Neural crest cell (in vitro differentiated cells): ENCODE measurements around the gene THTPA. TPM values are rescaled to one million over a fixed set of nuclear protein-coding genes. Genes with fewer than 3 reads are reported as not detected.
"Not testable (repeated sequence)": the region's sequence is repeated elsewhere in the genome, so short reads cannot be mapped to it uniquely, and the experiment has no call there.

Experiments
- DNase-seq: peaks from one replicate; pipeline ENCODE4 v3.0.0; 2021; ENCODE audit warnings: low read depth, mixed read lengths, low spot score
- H3K27ac Mint-ChIP-seq: one replicate; pipeline ENCODE4 v1.8.0; 2021; ENCODE audit warnings: mild to moderate bottlenecking, mixed read lengths; ENCODE audit not compliant: unreplicated experiment
- H3K27me3 Mint-ChIP-seq: 2 replicates; pipeline ENCODE4 v1.8.0; 2021; ENCODE audit warnings: low read depth, mild to moderate bottlenecking, mixed read lengths
- H3K36me3 Mint-ChIP-seq: 2 replicates; pipeline ENCODE4 v1.8.0; 2021; ENCODE audit warnings: low read depth, mild to moderate bottlenecking, mixed read lengths
- H3K4me1 Mint-ChIP-seq: 2 replicates; pipeline ENCODE4 v1.8.0; 2021; ENCODE audit warnings: mixed read lengths
- H3K4me3 Mint-ChIP-seq: one replicate; pipeline ENCODE4 v1.8.0; 2021; ENCODE audit warnings: mild to moderate bottlenecking, mixed read lengths
- H3K9me3 Mint-ChIP-seq: 2 replicates; pipeline ENCODE4 v1.8.0; 2021; ENCODE audit warnings: mixed read lengths
- total RNA-seq: library from RNA; stranded (reverse); gene quantifications from 2 replicates; pipeline ENCODE4 v1.2.1, GENCODE V29; 2021
- TF ChIP-seq, protein P1 (sequence below): fragments of 200-600 bp; sonication (generic); conservative IDR thresholded peaks from 2 replicates; pipeline ENCODE4 v1.5.0; 2021; ENCODE audit warnings: antibody characterized with exemption, mild to moderate bottlenecking

Gene THTPA
- total RNA-seq, 1 donor from 2014 or later = 19.4 TPM

DNA sequence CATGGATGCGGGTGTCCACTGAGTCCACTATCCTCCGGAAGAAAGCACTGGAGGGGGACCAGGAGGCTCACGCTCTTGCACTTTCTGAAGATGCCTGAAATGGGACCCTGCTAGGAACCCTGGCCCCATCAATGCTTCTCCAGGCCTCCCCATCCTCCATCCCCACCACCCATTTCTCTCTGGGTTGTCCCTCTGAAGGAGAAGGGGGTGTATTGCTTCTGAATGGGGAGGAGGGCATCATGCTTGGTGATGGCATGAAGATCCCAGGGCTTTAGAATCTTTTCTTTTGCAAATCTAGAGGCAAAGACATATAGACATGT, 23.2 kb downstream of the THTPA start:
- H3K9me3 Mint-ChIP-seq = no peaks in the 10 kb centered on the region
- H3K27ac Mint-ChIP-seq = no peak overlapping the region
- peaks cover 8% of the 10 kb centered on the region for H3K4me1 Mint-ChIP-seq
- H3K4me3 Mint-ChIP-seq = no peak overlapping the region
- no peaks in the 10 kb centered on the region for H3K36me3 Mint-ChIP-seq
- peaks cover 79% of the 10 kb centered on the region for H3K27me3 Mint-ChIP-seq
- TF ChIP-seq, protein P1, sequence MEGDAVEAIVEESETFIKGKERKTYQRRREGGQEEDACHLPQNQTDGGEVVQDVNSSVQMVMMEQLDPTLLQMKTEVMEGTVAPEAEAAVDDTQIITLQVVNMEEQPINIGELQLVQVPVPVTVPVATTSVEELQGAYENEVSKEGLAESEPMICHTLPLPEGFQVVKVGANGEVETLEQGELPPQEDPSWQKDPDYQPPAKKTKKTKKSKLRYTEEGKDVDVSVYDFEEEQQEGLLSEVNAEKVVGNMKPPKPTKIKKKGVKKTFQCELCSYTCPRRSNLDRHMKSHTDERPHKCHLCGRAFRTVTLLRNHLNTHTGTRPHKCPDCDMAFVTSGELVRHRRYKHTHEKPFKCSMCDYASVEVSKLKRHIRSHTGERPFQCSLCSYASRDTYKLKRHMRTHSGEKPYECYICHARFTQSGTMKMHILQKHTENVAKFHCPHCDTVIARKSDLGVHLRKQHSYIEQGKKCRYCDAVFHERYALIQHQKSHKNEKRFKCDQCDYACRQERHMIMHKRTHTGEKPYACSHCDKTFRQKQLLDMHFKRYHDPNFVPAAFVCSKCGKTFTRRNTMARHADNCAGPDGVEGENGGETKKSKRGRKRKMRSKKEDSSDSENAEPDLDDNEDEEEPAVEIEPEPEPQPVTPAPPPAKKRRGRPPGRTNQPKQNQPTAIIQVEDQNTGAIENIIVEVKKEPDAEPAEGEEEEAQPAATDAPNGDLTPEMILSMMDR = no peak
- no peak for DNase-seq

DNA sequence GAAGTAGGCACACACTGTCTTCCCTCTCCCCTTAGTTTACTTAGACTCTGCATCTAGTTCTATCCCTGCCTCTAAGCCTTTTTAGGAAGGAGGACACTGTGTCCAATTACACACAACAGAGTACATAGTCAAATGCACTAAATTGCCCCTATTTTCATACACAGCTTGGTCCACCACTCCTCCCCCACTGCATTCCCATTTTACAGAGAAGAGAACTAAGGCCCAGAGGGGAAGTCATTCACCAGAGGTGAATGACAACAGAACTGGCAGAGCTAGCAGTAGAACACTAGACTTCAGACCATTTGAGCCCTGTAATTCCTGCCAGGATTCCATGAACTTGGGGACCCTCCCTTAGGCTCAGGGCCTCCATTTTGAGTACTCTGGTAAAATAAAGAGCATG, 23.7 kb downstream of the THTPA start:
- DNase-seq = no peak
- no peaks in the 10 kb centered on the region for H3K9me3 Mint-ChIP-seq
- no peak overlapping the region for H3K27ac Mint-ChIP-seq
- peaks cover 77% of the 10 kb centered on the region for H3K27me3 Mint-ChIP-seq
- peak overlapping the region; percentile 2 for H3K4me3 Mint-ChIP-seq
- peaks cover 8% of the 10 kb centered on the region for H3K4me1 Mint-ChIP-seq
- H3K36me3 Mint-ChIP-seq = no peaks in the 10 kb centered on the region
- TF ChIP-seq, protein P1 = no peak

DNA sequence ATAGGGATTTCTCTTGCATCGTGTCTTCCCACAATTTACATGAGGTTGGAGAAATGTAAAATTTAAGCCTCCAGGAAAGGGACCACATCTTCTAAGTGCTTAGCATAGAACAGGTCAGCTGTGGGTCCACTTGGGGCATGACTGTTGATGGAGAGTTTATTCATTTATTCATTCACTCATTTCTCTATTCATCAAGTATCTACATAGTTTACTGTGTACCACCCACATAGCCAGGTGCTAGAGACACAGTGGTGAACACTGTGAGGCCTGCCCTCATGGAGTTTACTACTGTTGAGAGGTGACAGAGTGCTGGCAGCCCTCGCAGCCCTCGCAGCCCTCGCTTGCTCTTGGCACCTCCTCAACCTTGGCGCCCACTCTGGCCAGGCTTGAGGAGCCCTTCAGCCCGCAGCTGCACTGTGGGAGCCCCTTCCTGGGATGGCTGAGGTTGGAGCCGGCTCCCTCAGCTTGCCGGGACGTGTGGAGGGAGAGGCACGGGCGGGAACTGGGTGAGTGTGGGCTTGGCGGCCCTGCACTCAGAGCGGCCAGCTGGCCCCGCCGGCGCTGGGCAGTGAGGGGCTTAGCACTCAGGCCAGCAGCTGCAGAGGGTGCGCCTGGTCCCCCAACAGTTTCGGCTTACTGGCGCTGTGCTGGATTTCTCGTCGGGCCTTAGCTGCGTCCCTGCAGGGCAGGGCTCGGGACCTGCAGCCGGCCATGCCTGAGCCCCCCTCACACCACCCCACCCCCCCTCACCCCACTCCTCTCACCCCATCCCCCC, 24.3 kb downstream of the THTPA start:
- H3K4me1 Mint-ChIP-seq = peaks cover 8% of the 10 kb centered on the region
- peaks cover 71% of the 10 kb centered on the region for H3K27me3 Mint-ChIP-seq
- H3K4me3 Mint-ChIP-seq = no peak overlapping the region
- no peak for DNase-seq
- no peaks in the 10 kb centered on the region for H3K36me3 Mint-ChIP-seq
- no peaks in the 10 kb centered on the region for H3K9me3 Mint-ChIP-seq
- H3K27ac Mint-ChIP-seq = no peak overlapping the region
- TF ChIP-seq, protein P1 = no peak

DNA sequence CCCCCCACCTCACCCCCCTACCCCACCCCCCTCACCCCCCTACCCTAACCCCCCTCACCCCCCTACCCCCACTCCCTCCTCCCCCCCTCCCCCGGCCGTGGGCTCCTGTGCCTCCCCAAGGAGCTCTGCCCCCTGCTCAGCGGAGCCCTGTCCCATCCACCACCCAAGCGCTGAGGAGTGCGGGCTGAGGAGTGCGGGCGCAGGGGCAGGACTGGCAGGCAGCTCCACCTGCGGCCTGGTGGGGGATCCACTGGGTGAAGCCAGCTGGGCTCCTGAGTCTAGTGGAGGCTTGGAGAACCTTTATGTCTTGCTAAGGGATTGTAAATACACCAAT, 24.8 kb downstream of the THTPA start:
- DNase-seq = no peak
- H3K27ac Mint-ChIP-seq = no peak overlapping the region
- H3K36me3 Mint-ChIP-seq = no peaks in the 10 kb centered on the region
- TF ChIP-seq, protein P1 = no peak
- H3K9me3 Mint-ChIP-seq = no peaks in the 10 kb centered on the region
- H3K4me1 Mint-ChIP-seq = peaks cover 8% of the 10 kb centered on the region
- H3K27me3 Mint-ChIP-seq = peaks cover 73% of the 10 kb centered on the region
- no peak overlapping the region for H3K4me3 Mint-ChIP-seq

DNA sequence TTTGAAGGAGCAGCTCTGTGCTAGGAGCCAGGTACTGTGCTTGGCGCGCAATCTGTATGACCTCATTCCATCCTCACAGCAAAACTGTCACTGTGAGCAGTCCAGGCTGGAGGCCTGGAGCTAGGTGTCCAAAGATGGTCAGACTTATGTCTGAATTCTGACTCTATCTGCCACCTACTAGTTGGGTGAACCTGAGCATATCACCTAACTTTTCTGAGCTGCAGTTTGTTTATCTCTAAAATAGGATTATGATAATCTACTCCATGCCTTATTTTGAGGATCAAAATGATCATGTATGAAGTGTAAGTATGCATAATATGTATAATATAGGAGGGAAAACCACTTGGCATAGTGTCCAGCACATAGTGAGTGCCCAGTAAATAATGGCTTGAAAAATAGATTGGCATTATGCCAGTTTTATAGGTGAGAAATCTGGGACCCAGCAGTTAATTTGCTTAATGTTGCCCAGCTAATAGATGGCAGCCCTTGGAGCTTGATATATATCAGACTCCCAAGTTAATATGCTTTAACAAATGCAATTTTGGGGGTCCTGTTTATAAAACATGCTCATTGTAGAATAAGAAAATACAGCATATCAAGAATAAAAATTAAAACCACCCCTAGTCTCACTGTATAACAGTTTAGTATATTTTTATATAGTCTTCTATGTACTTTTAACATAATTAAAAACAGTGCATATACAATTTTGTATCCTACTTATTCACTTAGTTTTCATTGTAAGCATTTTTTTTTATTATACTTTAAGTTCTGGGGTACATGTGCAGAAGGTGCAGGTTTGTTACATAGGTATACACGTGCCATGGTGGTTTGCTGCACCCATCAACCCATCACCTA, 27.1 kb downstream of the THTPA start:
- peaks cover 65% of the 10 kb centered on the region for H3K27me3 Mint-ChIP-seq
- peaks cover 8% of the 10 kb centered on the region for H3K4me1 Mint-ChIP-seq
- H3K9me3 Mint-ChIP-seq = peaks cover 6% of the 10 kb centered on the region
- H3K36me3 Mint-ChIP-seq = no peaks in the 10 kb centered on the region
- TF ChIP-seq, protein P1 = no peak
- H3K4me3 Mint-ChIP-seq = no peak overlapping the region
- no peak overlapping the region for H3K27ac Mint-ChIP-seq
- no peak for DNase-seq

DNA sequence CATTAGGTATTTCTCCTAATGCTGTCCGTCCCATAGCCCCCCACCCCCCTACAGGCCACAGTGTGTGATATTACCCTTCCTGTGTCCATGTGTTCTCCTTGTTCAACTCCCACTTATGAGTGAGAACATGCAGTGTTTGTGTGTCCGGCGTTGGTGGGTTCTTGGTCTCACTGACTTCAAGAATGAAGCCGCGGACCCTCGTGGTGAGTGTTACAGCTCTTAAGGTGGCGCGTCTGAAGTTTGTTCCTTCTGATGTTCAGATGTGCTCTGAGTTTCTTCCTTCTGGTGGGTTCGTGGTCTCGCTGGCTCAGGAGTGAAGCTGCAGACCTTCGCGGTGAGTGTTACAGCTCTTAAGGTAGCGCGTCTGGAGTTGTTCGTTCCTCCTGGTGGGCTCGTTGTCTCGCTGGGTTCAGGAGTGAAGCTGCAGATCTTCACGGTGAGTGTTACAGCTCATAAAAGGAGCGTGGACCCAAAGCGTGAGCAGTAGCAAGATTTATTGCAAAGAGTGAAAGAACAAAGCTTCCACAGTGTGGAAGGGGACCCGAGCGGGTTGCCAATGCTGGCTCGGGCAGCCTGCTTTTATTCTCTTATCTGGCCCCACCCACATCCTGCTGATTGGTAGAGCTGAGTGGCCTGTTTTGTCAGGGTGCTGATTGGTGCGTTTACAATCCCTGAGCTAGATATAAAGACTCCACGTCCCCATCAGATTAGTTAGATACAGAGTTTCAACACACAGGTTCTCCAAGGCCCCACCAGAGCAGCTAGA, 27.9 kb downstream of the THTPA start:
- not testable (repeated sequence) for H3K4me3 Mint-ChIP-seq, H3K9me3 Mint-ChIP-seq, H3K27ac Mint-ChIP-seq, H3K36me3 Mint-ChIP-seq, H3K4me1 Mint-ChIP-seq, DNase-seq
- peaks cover 63% of the 10 kb centered on the region for H3K27me3 Mint-ChIP-seq

DNA sequence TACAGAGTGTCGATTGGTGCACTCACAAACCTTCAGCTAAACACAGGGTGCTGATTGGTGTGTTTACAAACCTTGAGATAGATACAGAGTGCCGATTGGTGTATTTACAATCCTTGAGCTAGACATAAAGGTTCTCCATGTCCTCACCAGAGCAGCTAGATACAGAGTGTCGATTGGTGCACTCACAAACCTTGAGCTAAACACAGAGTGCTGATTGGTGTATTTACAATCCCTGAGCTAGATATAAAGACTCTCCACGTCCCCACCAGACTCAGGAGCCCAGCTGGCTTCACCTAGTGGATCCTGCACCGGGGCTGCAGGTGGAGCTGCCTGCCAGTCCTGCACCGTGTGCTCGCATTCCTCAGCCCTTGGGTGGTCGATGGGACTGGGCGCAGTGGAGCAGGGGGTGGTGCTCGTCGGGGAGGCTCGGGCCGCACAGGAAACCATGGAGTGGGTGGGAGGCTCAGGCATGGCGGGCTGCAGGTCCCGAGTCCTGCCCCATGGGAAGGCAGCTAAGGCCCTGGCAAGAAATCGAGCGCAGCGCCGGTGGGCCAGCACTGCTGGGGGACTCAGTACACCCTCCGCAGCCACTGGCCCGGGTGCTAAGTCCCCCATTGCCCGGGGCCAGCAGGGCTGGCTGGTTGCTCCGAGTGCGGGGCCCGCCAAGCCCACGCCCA, 28.6 kb downstream of the THTPA start:
- not testable (repeated sequence) for H3K4me3 Mint-ChIP-seq, H3K9me3 Mint-ChIP-seq, H3K27ac Mint-ChIP-seq, H3K4me1 Mint-ChIP-seq, DNase-seq, H3K36me3 Mint-ChIP-seq
- peaks cover 58% of the 10 kb centered on the region for H3K27me3 Mint-ChIP-seq
